ENCODE results near the gene CCNG1. TPM values are rescaled to one million over a fixed set of nuclear protein-coding genes. Genes with fewer than 3 reads are reported as not detected.
"Not testable (repeated sequence)": the region's sequence is repeated elsewhere in the genome, so short reads cannot be mapped to it uniquely, and the experiment has no call there.

CCNG1 gene
- total RNA-seq (100 to 1,000 TPM in 6 of 7 donors, 10 to 100 TPM in 1; 71.7 to 117 (median 105) TPM), polyA plus RNA-seq (10 to 100 TPM; 76.2 to 91.6 (median 76.4) TPM)
- long read RNA-seq, donor 1, transcript CCNG1-201 (7 exons, 2,458 nt) = major isoform, 41 of 50 reads
- long read RNA-seq, donor 1, partial matches to known transcripts = 5 of 50 reads
- long read RNA-seq, donor 1, other reads (novel, unspliced or antisense) = 0 of 50 reads
- long read RNA-seq, donor 2, transcript CCNG1-201 (7 exons, 2,458 nt) = major isoform, 17 of 21 reads
- long read RNA-seq, donor 2, partial matches to known transcripts = 0 of 21 reads
- long read RNA-seq, donor 2, other reads (novel, unspliced or antisense) = 0 of 21 reads

GRCh38 chr5:163437309-163438182, at the start of gene CCNG1:
CCNG1 (plus strand) TSS chr5:163437595; CDS start chr5:163439257, 1,662 bp downstream.
- peak within 1 kb of the TSS; percentile 61 to 97 (median 78) for H3K4me3 ChIP-seq
- intact Hi-C loops (cut with DNase I; ENCODE audit: low total_unique reads) = no loop called here
- H3K27me3 ChIP-seq (replicated peaks in 1 of 7) = no peaks in the 10 kb centered on the region
- DNase-seq = peak; percentile 97
- TF ChIP-seq POLR2AphosphoS5 (IDR thresholded peaks at IDR 0.05) (peak; percentile 94 to 96 (median 94)), CTCF (IDR thresholded peaks at IDR 0.05 in 8 of 11, conservative IDR thresholded peaks at IDR 0.05 in 3 of 11) (peak in 3 of 11 experiments; percentile 13 to 28 (median 21)), POLR2A (IDR thresholded peaks at IDR 0.05) (peak in 2 of 3 donors; percentile 10 to 30)
- peaks cover 12 to 44% (median 32%) of the 10 kb centered on the region in 6 donors for H3K4me1 ChIP-seq
- H3K9me3 ChIP-seq = no peaks in the 10 kb centered on the region
- 0 to 1% (median 0%) methylated on average over 17 to 51 of the region's 51 CpGs for WGBS, 5 donors
- peaks cover 0 to 31% (median 17%) of the 10 kb centered on the region in 6 donors for H3K36me3 ChIP-seq
- peak within 1 kb of the TSS; percentile 86 to 96 (median 92) for H3K27ac ChIP-seq

GRCh38 chr5:163395792-163396191, 41.6 kb upstream of the CCNG1 start:
- Histone ChIP-seq H3K27ac (no peak overlapping the region), H3K9me3 (peaks cover 0 to 11% (median 0%) of the 10 kb centered on the region in 8 donors), H3K27me3 (replicated peaks in 1 of 7) (no peaks in the 10 kb centered on the region), H3K4me1 (no peaks in the 10 kb centered on the region), H3K4me3 (no peak overlapping the region), H3K36me3 (no peaks in the 10 kb centered on the region)
- DNase-seq = no peak
- intact Hi-C loops (cut with DNase I; ENCODE audit: low total_unique reads) = no loop called here
- TF ChIP-seq POLR2AphosphoS5 (IDR thresholded peaks at IDR 0.05) = no peak
- no peak for TF ChIP-seq CTCF (IDR thresholded peaks at IDR 0.05 in 8 of 11, conservative IDR thresholded peaks at IDR 0.05 in 3 of 11)
- no peak for TF ChIP-seq POLR2A (IDR thresholded peaks at IDR 0.05)
- WGBS, 5 donors = 92 to 100% (median 95%) methylated on average over 2 of the region's 2 CpGs

GRCh38 chr5:163396818-163397340, 40.5 kb upstream of the CCNG1 start:
- WGBS, 5 donors = 64 to 83% (median 73%) methylated on average over 9 of the region's 9 CpGs
- H3K4me1 ChIP-seq; H3K9me3 ChIP-seq; intact Hi-C loops (cut with DNase I; ENCODE audit: low total_unique reads); DNase-seq; H3K36me3 ChIP-seq; H3K4me3 ChIP-seq; H3K27me3 ChIP-seq (replicated peaks in 1 of 7); H3K27ac ChIP-seq: not testable (repeated sequence)

GRCh38 chr5:163397354-163397753, 40.0 kb upstream of the CCNG1 start:
- Histone ChIP-seq H3K4me3 (no peak overlapping the region), H3K27me3 (replicated peaks in 1 of 7) (no peaks in the 10 kb centered on the region), H3K9me3 (peaks cover 0 to 5% (median 0%) of the 10 kb centered on the region in 8 donors), H3K27ac (no peak overlapping the region), H3K36me3 (no peaks in the 10 kb centered on the region), H3K4me1 (no peaks in the 10 kb centered on the region)
- TF ChIP-seq POLR2AphosphoS5 (IDR thresholded peaks at IDR 0.05) = no peak
- TF ChIP-seq POLR2A (IDR thresholded peaks at IDR 0.05) = no peak
- no peak for DNase-seq
- intact Hi-C loops (cut with DNase I; ENCODE audit: low total_unique reads) = no loop called here

All from spleen (tissue), 13 donors.